HCT116 (cell line): ENCODE measurements around the gene BLOC1S6.

Experiments
- CTCF ChIP-seq, 3 experiments: fragments of 200-600 bp in 1 of 3; sonication (generic) in 1 of 3; IDR thresholded peaks in 2 of 3; conservative IDR thresholded peaks in 1 of 3; 2 replicates each; pipeline ENCODE4 v1.5.1; 2012 to 2017; ENCODE audit warnings: low read depth in 2 of 3, low read length in 2 of 3, antibody characterized with exemption in 1 of 3, borderline replicate concordance in 1 of 3, control low read depth in 1 of 3, mild to moderate bottlenecking in 1 of 3, mixed read lengths in 1 of 3, mixed run types in 1 of 3, moderate library complexity in 1 of 3; ENCODE audit not compliant: insufficient read depth in 1 of 3
- EGR1 ChIP-seq: IDR thresholded peaks from 2 replicates; pipeline ENCODE4 v1.6.1; 2012; ENCODE audit warnings: low read depth
- EZH2 ChIP-seq: fragments of 200-600 bp; sonication (generic); IDR thresholded peaks from 2 replicates; pipeline ENCODE4 v1.6.1; 2017; ENCODE audit warnings: antibody characterized with exemption, mixed run types
- JUND ChIP-seq: IDR thresholded peaks from 2 replicates; pipeline ENCODE4 v1.6.1; 2012
- POLR2A ChIP-seq: IDR thresholded peaks from 2 replicates; pipeline ENCODE4 v1.7.0; 2011; ENCODE audit warnings: borderline replicate concordance; ENCODE audit not compliant: insufficient read depth, insufficient read length; ENCODE audit errors: extremely low read depth
- POLR2AphosphoS5 ChIP-seq: IDR thresholded peaks from 2 replicates; pipeline ENCODE4 v1.6.1; 2011; ENCODE audit warnings: mild to moderate bottlenecking, low read depth, low read length, moderate library complexity
- RAD21 ChIP-seq: IDR thresholded peaks from 2 replicates; pipeline ENCODE4 v1.6.1; 2012; ENCODE audit warnings: low read depth, mild to moderate bottlenecking
- SIN3A ChIP-seq: IDR thresholded peaks from 2 replicates; pipeline ENCODE4 v1.6.1; 2012; ENCODE audit warnings: low read depth
- TCF7L2 ChIP-seq: IDR thresholded peaks from 2 replicates; pipeline ENCODE4 v1.7.0; 2011; ENCODE audit warnings: borderline replicate concordance, inconsistent platforms; ENCODE audit not compliant: insufficient read depth, insufficient read length; ENCODE audit errors: extremely low read depth
- YY1 ChIP-seq: IDR thresholded peaks from 2 replicates; pipeline ENCODE4 v1.6.1; 2011; ENCODE audit warnings: low read length, low read depth, moderate library complexity, mild to moderate bottlenecking; ENCODE audit not compliant: insufficient replicate concordance; ENCODE audit errors: extremely low read depth
- TF ChIP-seq, protein P1 (sequence below): IDR thresholded peaks from 2 replicates; pipeline ENCODE4 v1.6.1; 2012
- TF ChIP-seq, protein P2 (sequence below): IDR thresholded peaks from 2 replicates; pipeline ENCODE4 v1.6.1; 2012; ENCODE audit warnings: low read depth
- TF ChIP-seq, protein P3 (sequence below): IDR thresholded peaks from 2 replicates; pipeline ENCODE4 v1.6.1; 2011; ENCODE audit warnings: mild to moderate bottlenecking, low read length, moderate library complexity; ENCODE audit not compliant: insufficient replicate concordance; ENCODE audit errors: extremely low read depth

- TF ChIP-seq CTCF (IDR thresholded peaks at IDR 0.05 in 2 of 3, conservative IDR thresholded peaks at IDR 0.05 in 1 of 3; ENCODE audit: borderline replicate concordance in 1 of 3, insufficient read depth in 1 of 3, low read depth in 2 of 3, low read length in 2 of 3) (no peak), EZH2 (no peak), POLR2AphosphoS5 (no peak), POLR2A (no peak), YY1 (no peak), SIN3A (no peak), EGR1 (no peak), RAD21 (no peak), JUND (no peak), TCF7L2 (no peak)
- TF ChIP-seq, protein P1, sequence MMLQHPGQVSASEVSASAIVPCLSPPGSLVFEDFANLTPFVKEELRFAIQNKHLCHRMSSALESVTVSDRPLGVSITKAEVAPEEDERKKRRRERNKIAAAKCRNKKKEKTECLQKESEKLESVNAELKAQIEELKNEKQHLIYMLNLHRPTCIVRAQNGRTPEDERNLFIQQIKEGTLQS, result no peak
- TF ChIP-seq, protein P2, sequence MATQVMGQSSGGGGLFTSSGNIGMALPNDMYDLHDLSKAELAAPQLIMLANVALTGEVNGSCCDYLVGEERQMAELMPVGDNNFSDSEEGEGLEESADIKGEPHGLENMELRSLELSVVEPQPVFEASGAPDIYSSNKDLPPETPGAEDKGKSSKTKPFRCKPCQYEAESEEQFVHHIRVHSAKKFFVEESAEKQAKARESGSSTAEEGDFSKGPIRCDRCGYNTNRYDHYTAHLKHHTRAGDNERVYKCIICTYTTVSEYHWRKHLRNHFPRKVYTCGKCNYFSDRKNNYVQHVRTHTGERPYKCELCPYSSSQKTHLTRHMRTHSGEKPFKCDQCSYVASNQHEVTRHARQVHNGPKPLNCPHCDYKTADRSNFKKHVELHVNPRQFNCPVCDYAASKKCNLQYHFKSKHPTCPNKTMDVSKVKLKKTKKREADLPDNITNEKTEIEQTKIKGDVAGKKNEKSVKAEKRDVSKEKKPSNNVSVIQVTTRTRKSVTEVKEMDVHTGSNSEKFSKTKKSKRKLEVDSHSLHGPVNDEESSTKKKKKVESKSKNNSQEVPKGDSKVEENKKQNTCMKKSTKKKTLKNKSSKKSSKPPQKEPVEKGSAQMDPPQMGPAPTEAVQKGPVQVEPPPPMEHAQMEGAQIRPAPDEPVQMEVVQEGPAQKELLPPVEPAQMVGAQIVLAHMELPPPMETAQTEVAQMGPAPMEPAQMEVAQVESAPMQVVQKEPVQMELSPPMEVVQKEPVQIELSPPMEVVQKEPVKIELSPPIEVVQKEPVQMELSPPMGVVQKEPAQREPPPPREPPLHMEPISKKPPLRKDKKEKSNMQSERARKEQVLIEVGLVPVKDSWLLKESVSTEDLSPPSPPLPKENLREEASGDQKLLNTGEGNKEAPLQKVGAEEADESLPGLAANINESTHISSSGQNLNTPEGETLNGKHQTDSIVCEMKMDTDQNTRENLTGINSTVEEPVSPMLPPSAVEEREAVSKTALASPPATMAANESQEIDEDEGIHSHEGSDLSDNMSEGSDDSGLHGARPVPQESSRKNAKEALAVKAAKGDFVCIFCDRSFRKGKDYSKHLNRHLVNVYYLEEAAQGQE, result no peak
- TF ChIP-seq, protein P3, sequence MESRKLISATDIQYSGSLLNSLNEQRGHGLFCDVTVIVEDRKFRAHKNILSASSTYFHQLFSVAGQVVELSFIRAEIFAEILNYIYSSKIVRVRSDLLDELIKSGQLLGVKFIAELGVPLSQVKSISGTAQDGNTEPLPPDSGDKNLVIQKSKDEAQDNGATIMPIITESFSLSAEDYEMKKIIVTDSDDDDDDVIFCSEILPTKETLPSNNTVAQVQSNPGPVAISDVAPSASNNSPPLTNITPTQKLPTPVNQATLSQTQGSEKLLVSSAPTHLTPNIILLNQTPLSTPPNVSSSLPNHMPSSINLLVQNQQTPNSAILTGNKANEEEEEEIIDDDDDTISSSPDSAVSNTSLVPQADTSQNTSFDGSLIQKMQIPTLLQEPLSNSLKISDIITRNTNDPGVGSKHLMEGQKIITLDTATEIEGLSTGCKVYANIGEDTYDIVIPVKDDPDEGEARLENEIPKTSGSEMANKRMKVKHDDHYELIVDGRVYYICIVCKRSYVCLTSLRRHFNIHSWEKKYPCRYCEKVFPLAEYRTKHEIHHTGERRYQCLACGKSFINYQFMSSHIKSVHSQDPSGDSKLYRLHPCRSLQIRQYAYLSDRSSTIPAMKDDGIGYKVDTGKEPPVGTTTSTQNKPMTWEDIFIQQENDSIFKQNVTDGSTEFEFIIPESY, result no peak
These were observed 67.6 kb downstream of the BLOC1S6 start for GRCh38 chr15:45654749-45655148.
